Caco-2 (cell line): ENCODE measurements around the gene MDFIC2. TPM values are rescaled to one million over a fixed set of nuclear protein-coding genes. Genes with fewer than 3 reads are reported as not detected.
"Not testable (repeated sequence)": the region's sequence is repeated elsewhere in the genome, so short reads cannot be mapped to it uniquely, and the experiment has no call there.

Source experiments
- BruUV-seq: library from RNA; stranded (reverse); fragments of 400-500 nt; replicated peaks from 2 replicates; lab custom pipeline; 2021; lab: Mats Ljungman, UMichigan
- CTCF ChIA-PET: fragments of 300-600 bp; sonication (Branson Sonifier 250); formaldehyde crosslinking; loops from one replicate; lab custom pipeline; 2022; ENCODE audit warnings: antibody characterized with exemption; lab: Charles Lee
- POLR2A ChIA-PET: fragments of 300-600 bp; sonication (Branson Sonifier 250); formaldehyde crosslinking; loops from one replicate; lab custom pipeline; 2022; ENCODE audit warnings: antibody characterized with exemption; lab: Charles Lee
- DNase-seq, 2 experiments: peaks; one replicate each; pipeline versions ENCODE4 v3.0.0 to v3.0.0-alpha.2; 2020 to 2022
- H3K27me3 ChIP-seq: replicated peaks from 2 replicates; pipeline ENCODE4 v1.6.0; 2011; ENCODE audit warnings: low read length; ENCODE audit not compliant: control insufficient read depth, insufficient read depth
- H3K36me3 ChIP-seq: 2 replicates; pipeline ENCODE4 v1.5.1; 2011; ENCODE audit warnings: low read length; ENCODE audit not compliant: control insufficient read depth, insufficient read depth
- H3K4me1 ChIP-seq: fragments of 250-450 bp; sonication (Bioruptor Pico); 2 replicates; pipeline ENCODE4 v1.5.1; 2020; ENCODE audit warnings: mild to moderate bottlenecking
- H3K4me3 ChIP-seq: 2 replicates; pipeline ENCODE4 v1.5.1; 2011; ENCODE audit warnings: low read depth, mild to moderate bottlenecking, control low read depth, low read length
- H3K9me3 ChIP-seq: fragments of 250-450 bp; sonication (Bioruptor Pico); 2 replicates; pipeline ENCODE4 v1.5.1; 2020; ENCODE audit warnings: mild to moderate bottlenecking, moderate library complexity
- H3K27ac Mint-ChIP-seq: one replicate; pipeline ENCODE4 v1.8.0; 2022; ENCODE audit warnings: mixed read lengths; ENCODE audit not compliant: unreplicated experiment
- H3K27me3 Mint-ChIP-seq: one replicate; pipeline ENCODE4 v1.8.0; 2022; ENCODE audit warnings: mixed read lengths; ENCODE audit not compliant: insufficient read depth, unreplicated experiment
- H3K36me3 Mint-ChIP-seq: one replicate; pipeline ENCODE4 v1.8.0; 2022; ENCODE audit warnings: mild to moderate bottlenecking, mixed read lengths; ENCODE audit not compliant: insufficient read depth, unreplicated experiment
- H3K4me1 Mint-ChIP-seq: one replicate; pipeline ENCODE4 v1.8.0; 2022; ENCODE audit warnings: low read depth, mixed read lengths; ENCODE audit not compliant: unreplicated experiment
- H3K4me3 Mint-ChIP-seq: one replicate; pipeline ENCODE4 v1.8.0; 2022; ENCODE audit warnings: mild to moderate bottlenecking, moderate library complexity, mixed read lengths; ENCODE audit not compliant: unreplicated experiment
- H3K9me3 Mint-ChIP-seq: one replicate; pipeline ENCODE4 v1.8.0; 2022; ENCODE audit warnings: mixed read lengths; ENCODE audit not compliant: unreplicated experiment
- CTCF ChIP-seq, 2 experiments: fragments of 200-600 bp in 1 of 2; IDR thresholded peaks; 1 replicate in 1 of 2; 2 replicates in 1 of 2; pipeline versions ENCODE4 v1.5.1 to v1.8.0; 2011 to 2022; ENCODE audit warnings: antibody characterized with exemption in 1 of 2, control low read depth in 1 of 2, inconsistent platforms in 1 of 2, low read depth in 1 of 2, low read length in 1 of 2, mild to moderate bottlenecking in 1 of 2, moderate library complexity in 1 of 2; ENCODE audit not compliant: insufficient read depth in 1 of 2, severe bottlenecking in 1 of 2, unreplicated experiment in 1 of 2
- intact Hi-C: fragments of 100-400 bp; cut with micrococcal nuclease; formaldehyde crosslinking; loops from one replicate; pipeline ENCODE4 v1.10.0; 2022; ENCODE audit not compliant: unreplicated experiment
- total RNA-seq: library from RNA; stranded (reverse); gene quantifications from 2 replicates; pipeline ENCODE4 v1.2.3, GENCODE V29; 2022

The MDFIC2 gene
- total RNA-seq, 1 experiment from 2014 or later: not detected

- no peak for TF ChIP-seq CTCF (IDR thresholded peaks at IDR 0.05; ENCODE audit: insufficient read depth in 1 of 2, low read depth in 1 of 2, low read length in 1 of 2, severe bottlenecking in 1 of 2, unreplicated experiment in 1 of 2)
- no peak overlapping the region for H3K4me3 Mint-ChIP-seq
- no TSS peak for BruUV-seq
- CTCF ChIA-PET: no interaction called here
- no peaks in the 10 kb centered on the region for H3K36me3 ChIP-seq
- no peaks in the 10 kb centered on the region for H3K4me1 Mint-ChIP-seq
- no peaks in the 10 kb centered on the region for H3K9me3 ChIP-seq
- DNase-seq: no peak
- no peak overlapping the region for H3K27ac Mint-ChIP-seq
- H3K9me3 Mint-ChIP-seq: no peaks in the 10 kb centered on the region
- POLR2A ChIA-PET: no interaction called here
- no peaks in the 10 kb centered on the region for H3K36me3 Mint-ChIP-seq
- no peaks in the 10 kb centered on the region; the same call in 1 of the 2 replicates for H3K27me3 ChIP-seq
- no peaks in the 10 kb centered on the region for H3K27me3 Mint-ChIP-seq
- intact Hi-C loops: no loop called here
- H3K4me3 ChIP-seq: no peak overlapping the region
- no peaks in the 10 kb centered on the region for H3K4me1 ChIP-seq
Observed at GRCh38 chr3:70218471-70218870, 94.0 kb downstream of the MDFIC2 start.

- H3K4me1 ChIP-seq, H3K36me3 Mint-ChIP-seq, BruUV-seq, H3K27me3 Mint-ChIP-seq, H3K4me3 Mint-ChIP-seq, H3K27ac Mint-ChIP-seq, intact Hi-C loops, H3K4me1 Mint-ChIP-seq, H3K4me3 ChIP-seq, POLR2A ChIA-PET, H3K9me3 Mint-ChIP-seq, H3K9me3 ChIP-seq, DNase-seq, H3K27me3 ChIP-seq, H3K36me3 ChIP-seq, CTCF ChIA-PET: not testable (repeated sequence)
Observed at GRCh38 chr3:70211274-70211673, 101.2 kb downstream of the MDFIC2 start.

- DNase-seq: no peak
Observed at GRCh38 chr3:70201975-70202374, 110.5 kb downstream of the MDFIC2 start.

More at GRCh38 chr3:70201975-70202374, 110.5 kb downstream of the MDFIC2 start:
- Histone ChIP-seq H3K4me3 (no peak overlapping the region), H3K27me3 (no peaks in the 10 kb centered on the region; the same call in 1 of the 2 replicates), H3K36me3 (no peaks in the 10 kb centered on the region), H3K9me3 (no peaks in the 10 kb centered on the region), H3K4me1 (no peaks in the 10 kb centered on the region)
- BruUV-seq: no TSS peak
- peaks cover 8% of the 10 kb centered on the region for H3K27me3 Mint-ChIP-seq
- no peak for TF ChIP-seq CTCF (IDR thresholded peaks at IDR 0.05; ENCODE audit: insufficient read depth in 1 of 2, low read depth in 1 of 2, low read length in 1 of 2, severe bottlenecking in 1 of 2, unreplicated experiment in 1 of 2)
- no peak overlapping the region for H3K27ac Mint-ChIP-seq
- H3K4me3 Mint-ChIP-seq: no peak overlapping the region
- H3K4me1 Mint-ChIP-seq: no peaks in the 10 kb centered on the region
- no peaks in the 10 kb centered on the region for H3K36me3 Mint-ChIP-seq
- intact Hi-C loops: no loop called here
- POLR2A ChIA-PET: no interaction called here
- CTCF ChIA-PET: no interaction called here
- no peaks in the 10 kb centered on the region for H3K9me3 Mint-ChIP-seq
